BJ (cell line): Measurements from ENCODE around the gene GPX1. TPM values are rescaled to one million over a fixed set of nuclear protein-coding genes. Genes with fewer than 3 reads are reported as not detected.
"Not testable (repeated sequence)": the region's sequence is repeated elsewhere in the genome, so short reads cannot be mapped to it uniquely, and the experiment has no call there.

Experiments
- CTCF ChIA-PET: fragments of 350-600 bp; formaldehyde crosslinking; extraction: SDS; loops from one replicate; lab custom pipeline; 2021; ENCODE audit warnings: antibody characterized with exemption, inconsistent platforms; lab: Yijun Ruan, JAX
- POLR2A ChIA-PET: fragments of 300-600 bp; sonication (Branson Sonifier 250); formaldehyde crosslinking; extraction: SDS; loops from one replicate; lab custom pipeline; 2021; ENCODE audit warnings: antibody characterized with exemption; lab: Charles Lee
- DNase-seq: peaks from one replicate; pipeline ENCODE4 v3.0.0-alpha.2; 2011; ENCODE audit warnings: low read depth
- H3K27me3 ChIP-seq: 2 replicates; pipeline ENCODE4 v1.6.0; 2011; ENCODE audit warnings: low read length; ENCODE audit not compliant: control insufficient read depth, insufficient read depth
- H3K36me3 ChIP-seq: 2 replicates; pipeline ENCODE4 v1.5.1; 2011; ENCODE audit warnings: low read length; ENCODE audit not compliant: control insufficient read depth, insufficient read depth
- H3K4me3 ChIP-seq: 2 replicates; pipeline ENCODE4 v1.5.1; 2011; ENCODE audit warnings: low read depth, mild to moderate bottlenecking, control low read depth, low read length
- CTCF ChIP-seq: IDR thresholded peaks from 2 replicates; pipeline ENCODE4 v1.5.1; 2011; ENCODE audit warnings: low read depth, mild to moderate bottlenecking, control low read depth, inconsistent platforms, low read length, moderate library complexity; ENCODE audit not compliant: insufficient read depth
- polyA plus RNA-seq: library from polyadenylated mRNA; depleted of rRNA; stranded (reverse); fragments of >200 nt; gene quantifications from 2 replicates; pipeline ENCODE4 v1.2.3, GENCODE V29; 2011

The GPX1 gene
- polyA plus RNA-seq, 1 experiment = 751 TPM

DNA sequence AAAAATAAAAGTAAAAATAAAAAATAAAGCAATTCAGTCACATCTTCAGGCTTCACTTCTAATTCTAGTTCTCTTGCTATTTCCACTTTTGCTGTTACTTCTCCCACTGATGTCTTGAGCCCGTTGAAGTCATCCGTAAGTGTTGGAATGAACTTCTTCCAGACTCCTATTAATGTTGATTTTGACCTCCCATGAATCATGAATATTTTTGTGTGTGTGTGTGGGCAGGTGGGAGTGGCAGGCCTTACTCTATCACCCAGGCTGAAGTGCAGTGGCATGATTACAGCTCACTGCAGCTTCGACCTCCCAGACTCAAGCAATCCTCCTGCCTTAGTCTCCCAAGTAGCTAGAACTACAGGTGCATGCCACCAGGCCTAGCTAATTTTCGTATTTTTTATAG is 29.0 kb downstream of the GPX1 start:
- H3K36me3 ChIP-seq = peaks cover 20% of the 10 kb centered on the region
- CTCF ChIA-PET = no interaction called here
- no peak for DNase-seq

GRCh38 chr3:49328350-49328749 is 29.8 kb downstream of the GPX1 start:
- CTCF ChIA-PET, DNase-seq, POLR2A ChIA-PET, H3K27me3 ChIP-seq, H3K4me3 ChIP-seq: not testable (repeated sequence)
- peaks cover 26% of the 10 kb centered on the region for H3K36me3 ChIP-seq

More for the DNA sequence above, 29.0 kb downstream of the GPX1 start:
- no peak for TF ChIP-seq CTCF
- POLR2A ChIA-PET = no interaction called here
- Histone ChIP-seq H3K27me3 (no peaks in the 10 kb centered on the region), H3K4me3 (no peak overlapping the region)

DNA sequence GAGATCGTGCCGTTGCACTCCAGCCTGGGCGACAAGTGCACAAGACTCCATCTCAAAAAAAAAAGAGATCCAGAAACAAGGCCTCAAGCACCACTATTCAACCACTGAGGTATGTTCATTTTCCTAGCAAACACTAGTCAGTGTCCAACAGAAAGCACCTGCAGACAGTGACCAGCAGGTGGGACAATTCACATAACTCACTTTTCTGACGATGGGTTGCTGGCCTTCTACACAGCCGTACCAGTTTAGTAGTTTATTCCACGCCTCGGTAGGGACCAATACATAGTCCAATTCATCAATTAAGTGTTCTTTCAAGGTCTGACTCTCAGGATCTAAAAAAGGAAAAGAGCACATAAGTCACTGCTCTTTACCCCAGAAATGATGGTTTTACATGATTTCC is 30.7 kb downstream of the GPX1 start:
- POLR2A ChIA-PET = no interaction called here

GRCh38 chr3:49324768-49325167 is 33.4 kb downstream of the GPX1 start:
- ChIA-PET POLR2A (no interaction called here), CTCF (interaction anchor here (0.6 kb wide), 1 partner anchor 10 kb away, joined by 3 read pairs; no protein-coding TSS in a partner anchor)
- H3K27me3 ChIP-seq = no peaks in the 10 kb centered on the region
- TF ChIP-seq CTCF = no peak
- no peak overlapping the region for H3K4me3 ChIP-seq
- DNase-seq = no peak
- peaks cover 31% of the 10 kb centered on the region for H3K36me3 ChIP-seq

More for the DNA sequence above, 30.7 kb downstream of the GPX1 start:
- no peak for DNase-seq
- Histone ChIP-seq H3K27me3 (no peaks in the 10 kb centered on the region), H3K36me3 (peaks cover 30% of the 10 kb centered on the region), H3K4me3 (no peak overlapping the region)
- TF ChIP-seq CTCF = 0 out of 2 replicates have a peak, but pooled peaks have one; percentile 14
- CTCF ChIA-PET = interaction anchor here (1.0 kb wide), 1 partner anchor 86 kb away, joined by 3 read pairs; no protein-coding TSS in a partner anchor

GRCh38 chr3:49316696-49317457 is 41.3 kb downstream of the GPX1 start:
- no peak for DNase-seq
- ChIA-PET POLR2A (interaction anchor here (0.5 kb wide), 1 partner anchor 12 kb away, joined by 3 read pairs; no protein-coding TSS in a partner anchor), CTCF (interaction anchor here (0.6 to 1.0 kb wide), 2 partner anchors 15 to 147 kb away, joined by 3 read pairs; no protein-coding TSS in a partner anchor)
- H3K4me3 ChIP-seq = no peak overlapping the region
- H3K27me3 ChIP-seq = no peaks in the 10 kb centered on the region
- H3K36me3 ChIP-seq = peaks cover 20% of the 10 kb centered on the region
- no peak for TF ChIP-seq CTCF
